ES-I3 (cell line): ENCODE measurements around the gene STK11.

Experiments used
- H3K36me3 ChIP-seq: 2 replicates; pipeline ENCODE4 v1.6.1; 2013; ENCODE audit warnings: mild to moderate bottlenecking, low read length, control low read depth, moderate library complexity; ENCODE audit not compliant: insufficient read depth
- H3K4me1 ChIP-seq: 2 replicates; pipeline ENCODE4 v1.6.1; 2013; ENCODE audit warnings: mild to moderate bottlenecking, control low read depth, low read length; ENCODE audit not compliant: insufficient read depth
- H3K9ac ChIP-seq: 2 replicates; pipeline ENCODE4 v1.6.1; 2013; ENCODE audit warnings: low read depth, mild to moderate bottlenecking, low read length, moderate library complexity
- H3K9me3 ChIP-seq: 2 replicates; pipeline ENCODE4 v1.6.1; 2013; ENCODE audit warnings: mild to moderate bottlenecking, low read length, moderate library complexity; ENCODE audit not compliant: control insufficient read depth, insufficient read depth

Gene STK11

GRCh38 chr19:1230783-1231489 is 25.4 kb downstream of the STK11 start:
- Histone ChIP-seq H3K9me3 (no peaks in the 10 kb centered on the region), H3K4me1 (no peaks in the 10 kb centered on the region; the same call in 1 of the 2 replicates), H3K9ac (no peak overlapping the region), H3K36me3 (no peaks in the 10 kb centered on the region)

GRCh38 chr19:1231729-1232637 is 26.4 kb downstream of the STK11 start:
- no peak overlapping the region for H3K9ac ChIP-seq
- H3K4me1 ChIP-seq, result no peaks in the 10 kb centered on the region; the same call in 1 of the 2 replicates
- no peaks in the 10 kb centered on the region for H3K9me3 ChIP-seq
- no peaks in the 10 kb centered on the region for H3K36me3 ChIP-seq

- no peaks in the 10 kb centered on the region for H3K9me3 ChIP-seq
- H3K9ac ChIP-seq, result no peak overlapping the region
- no peaks in the 10 kb centered on the region for H3K36me3 ChIP-seq
- H3K4me1 ChIP-seq, result no peaks in the 10 kb centered on the region; the same call in 1 of the 2 replicates
Observed at GRCh38 chr19:1232652-1233072, 27.1 kb downstream of the STK11 start.

GRCh38 chr19:1233115-1233667 is 27.6 kb downstream of the STK11 start:
- H3K36me3 ChIP-seq, result no peaks in the 10 kb centered on the region
- H3K4me1 ChIP-seq, result no peaks in the 10 kb centered on the region; the same call in 1 of the 2 replicates
- no peak overlapping the region for H3K9ac ChIP-seq
- H3K9me3 ChIP-seq, result no peaks in the 10 kb centered on the region

- Histone ChIP-seq H3K9ac (no peak overlapping the region), H3K36me3 (no peaks in the 10 kb centered on the region), H3K9me3 (no peaks in the 10 kb centered on the region), H3K4me1 (no peaks in the 10 kb centered on the region; the same call in 1 of the 2 replicates)
Observed at GRCh38 chr19:1234051-1234954, 28.7 kb downstream of the STK11 start.

DNA sequence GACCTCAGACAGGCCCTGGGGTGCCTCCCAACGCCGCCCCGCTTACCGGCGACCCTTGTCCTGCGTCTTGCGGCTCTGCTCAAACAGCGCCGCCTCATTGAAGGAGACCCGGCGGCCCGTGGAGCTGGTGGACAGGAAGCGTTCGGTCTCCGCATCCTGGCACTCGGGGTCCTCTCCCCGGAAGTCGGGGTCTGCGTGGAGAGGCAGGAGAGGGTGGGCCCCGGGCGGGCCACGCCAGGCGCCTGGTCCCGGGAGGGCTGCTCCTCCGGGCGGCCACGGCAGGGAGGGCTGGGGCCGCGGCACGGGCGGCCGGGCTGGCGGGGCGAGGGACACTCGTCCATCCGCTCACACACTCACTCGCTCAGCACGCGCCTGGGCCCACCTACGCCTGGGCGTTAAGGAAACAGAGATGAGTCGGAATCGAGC is 29.4 kb downstream of the STK11 start:
- no peaks in the 10 kb centered on the region; the same call in 1 of the 2 replicates for H3K4me1 ChIP-seq
- no peaks in the 10 kb centered on the region for H3K36me3 ChIP-seq
- H3K9ac ChIP-seq, result no peak overlapping the region
- H3K9me3 ChIP-seq, result no peaks in the 10 kb centered on the region

DNA sequence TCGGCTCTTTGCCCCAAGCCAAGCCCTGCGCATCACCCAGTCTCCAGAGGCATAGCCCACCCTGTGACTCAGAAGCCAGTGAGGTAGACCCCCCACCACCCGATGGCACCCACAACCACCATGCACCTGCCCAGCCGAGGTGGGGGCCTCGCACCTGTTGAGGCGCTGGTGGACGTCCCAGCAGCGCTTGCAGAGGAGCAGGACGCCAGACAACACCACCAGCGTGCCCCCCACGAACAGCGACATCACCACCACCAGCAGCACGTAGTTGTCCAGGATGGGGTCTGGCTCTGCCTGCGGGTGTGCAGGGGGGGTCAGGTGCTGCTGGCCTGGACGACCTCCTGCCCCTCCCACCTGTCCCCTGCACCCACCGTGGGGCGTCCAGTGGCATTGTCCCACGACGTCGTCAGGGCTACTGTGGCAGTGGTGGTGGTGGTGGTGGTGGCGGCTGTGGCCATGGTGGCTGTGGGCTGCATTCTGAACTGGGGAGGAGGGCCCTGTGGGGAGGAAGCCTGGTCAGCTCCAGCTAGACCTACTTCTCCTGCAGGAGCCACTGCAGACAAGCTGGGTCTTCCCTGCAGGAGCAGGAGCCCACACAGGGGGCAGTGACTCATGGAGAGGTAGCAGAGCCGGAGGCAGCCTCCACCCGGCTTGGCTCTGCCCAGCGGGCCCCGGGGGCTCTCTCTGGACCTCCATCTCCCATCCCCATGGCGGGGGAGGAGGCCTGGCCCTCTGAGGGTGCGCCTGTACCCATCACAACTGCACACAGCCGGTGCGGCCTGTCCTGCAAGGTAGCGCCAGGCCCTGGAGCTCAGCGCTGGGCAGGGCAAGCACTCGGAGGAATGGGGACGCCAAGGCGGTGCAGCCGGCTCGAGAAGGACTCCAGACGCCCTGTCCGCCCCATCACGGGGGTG is 30.3 kb downstream of the STK11 start:
- Histone ChIP-seq H3K4me1 (no peaks in the 10 kb centered on the region; the same call in 1 of the 2 replicates), H3K9ac (peak overlapping the region; percentile 31; the same call in 1 of the 2 replicates), H3K9me3 (no peaks in the 10 kb centered on the region), H3K36me3 (no peaks in the 10 kb centered on the region)

GRCh38 chr19:1236576-1236975 is 31.0 kb downstream of the STK11 start:
- H3K36me3 ChIP-seq, result no peaks in the 10 kb centered on the region
- H3K9me3 ChIP-seq, result no peaks in the 10 kb centered on the region
- peak overlapping the region; percentile 88; the same call in 1 of the 2 replicates for H3K9ac ChIP-seq
- H3K4me1 ChIP-seq, result no peaks in the 10 kb centered on the region; the same call in 1 of the 2 replicates

- H3K9me3 ChIP-seq, result no peaks in the 10 kb centered on the region
- no peaks in the 10 kb centered on the region for H3K36me3 ChIP-seq
- peak overlapping the region; percentile 88 for H3K9ac ChIP-seq
- no peaks in the 10 kb centered on the region; the same call in 1 of the 2 replicates for H3K4me1 ChIP-seq
Observed at GRCh38 chr19:1237027-1237659, 31.6 kb downstream of the STK11 start.

DNA sequence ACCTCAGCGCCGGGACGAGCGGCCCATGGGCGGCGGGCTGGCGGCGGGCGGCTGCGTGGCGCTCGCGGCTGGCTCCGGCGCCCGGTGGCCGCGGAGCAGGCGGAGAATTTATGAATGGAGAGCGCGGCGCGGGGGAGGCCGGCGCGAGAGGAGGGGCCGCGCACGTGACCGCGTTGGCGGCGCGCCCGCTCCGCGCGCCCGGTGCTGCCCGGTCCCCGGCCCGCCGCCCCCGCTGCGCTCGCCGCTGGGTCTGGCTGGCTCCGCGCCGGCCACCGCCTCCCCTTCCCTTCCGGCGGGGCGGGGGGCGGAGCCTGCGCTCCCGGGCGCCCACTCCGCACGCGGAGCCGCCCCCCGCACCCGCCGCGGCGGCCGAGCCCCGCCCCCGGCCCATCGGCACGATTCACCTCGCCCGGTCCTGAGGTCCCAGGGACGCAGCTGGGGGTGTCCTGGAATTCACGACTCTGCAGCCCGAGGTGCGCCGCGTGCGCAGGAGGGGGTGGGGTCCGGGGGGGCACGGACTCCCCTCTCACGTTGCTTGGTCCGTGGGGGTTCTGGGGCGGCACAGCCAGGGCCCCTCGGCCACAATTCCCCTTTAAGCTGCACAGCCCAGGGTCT is 32.3 kb downstream of the STK11 start, which contains the start of gene CBARP:
CBARP (minus strand) TSS at position 252 of the 615 bp plus-strand sequence. CDS start 1,905 bp downstream, outside the sequence.
- no peaks in the 10 kb centered on the region for H3K9me3 ChIP-seq
- H3K9ac ChIP-seq, result peak within 1 kb of the TSS; percentile 88
- no peaks in the 10 kb centered on the region; the same call in 1 of the 2 replicates for H3K4me1 ChIP-seq

DNA sequence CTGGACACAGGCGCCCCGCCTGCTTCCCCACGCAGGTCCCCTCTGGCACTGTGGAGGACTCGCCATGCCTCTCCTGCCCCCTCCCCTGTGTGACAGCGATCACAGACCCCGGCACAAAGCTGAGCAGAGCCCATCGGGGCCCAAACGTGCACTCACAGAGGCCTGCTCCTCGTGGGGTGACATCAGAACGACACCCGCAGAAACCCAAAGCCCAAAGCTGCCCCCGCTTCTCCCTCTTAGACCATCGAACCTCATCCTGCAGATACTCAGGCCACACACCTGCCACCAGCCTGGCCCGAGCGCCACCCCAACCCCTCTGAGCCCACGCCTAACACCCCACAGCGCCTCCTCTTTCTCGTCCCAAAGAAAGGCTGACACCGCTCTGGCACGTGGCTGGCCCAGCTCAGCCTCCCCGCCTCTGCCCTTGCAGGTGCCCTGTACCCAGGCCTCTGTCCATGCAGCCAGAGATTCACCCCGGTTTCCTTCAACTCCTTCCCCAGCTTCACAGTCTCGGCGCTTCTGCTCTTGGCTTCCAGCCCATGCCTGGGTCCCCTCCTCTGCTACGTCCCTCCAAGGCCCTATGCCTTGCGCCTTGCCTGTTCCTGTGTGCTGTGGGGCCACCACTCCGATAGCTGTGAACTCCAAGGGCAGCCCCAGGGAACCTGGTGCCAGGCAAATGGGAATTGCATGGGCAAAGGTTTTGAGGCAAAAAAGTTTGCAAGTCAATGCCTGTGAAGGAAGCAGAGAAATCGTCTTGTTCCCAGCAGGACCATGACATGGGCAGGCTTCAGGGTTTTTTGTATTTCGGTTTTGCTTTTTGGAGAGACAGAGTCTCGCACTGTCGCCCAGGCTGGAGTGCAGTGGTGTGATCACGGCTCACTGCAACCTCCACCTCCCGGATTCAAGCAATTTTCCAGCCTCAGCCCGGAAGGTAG is 33.1 kb downstream of the STK11 start:
- Histone ChIP-seq H3K9me3 (no peaks in the 10 kb centered on the region), H3K9ac (peak overlapping the region; percentile 51; the same call in 1 of the 2 replicates), H3K36me3 (no peaks in the 10 kb centered on the region), H3K4me1 (no peaks in the 10 kb centered on the region; the same call in 1 of the 2 replicates)

More for the DNA sequence above, 32.3 kb downstream of the STK11 start, which contains the start of gene CBARP:
- H3K36me3 ChIP-seq, result no peaks in the 10 kb centered on the region
